ENCODE data around the gene STX5.

DNA sequence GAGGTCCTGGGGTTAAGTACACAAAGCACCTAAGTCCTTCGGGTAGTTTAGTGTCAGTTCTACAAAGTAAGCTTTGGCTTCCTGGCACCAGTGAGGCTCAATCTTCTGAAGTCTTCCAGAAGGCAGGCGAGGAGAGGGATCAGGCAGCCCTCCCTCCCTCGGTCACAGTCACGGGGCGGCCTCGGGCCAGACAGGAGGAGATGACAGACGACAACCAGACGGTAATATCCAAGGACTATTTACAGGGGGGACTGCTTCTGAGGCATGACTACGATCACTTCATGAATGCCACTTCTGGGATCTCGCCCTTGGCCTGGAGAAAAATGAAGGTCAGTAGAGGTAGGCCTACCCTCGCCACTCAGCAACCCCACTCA is 39.7 kb downstream of the STX5 start:
- TF ChIP-seq EZH2phosphoT487 (IDR thresholded peaks at IDR 0.05) (no peak), CTCF (IDR thresholded peaks at IDR 0.05) (no peak)
